Adrenal gland (tissue), 5 donors: ENCODE results near the gene AQP5.

Source experiments
- CTCF ChIP-seq, 6 experiments: fragments of 450-650 bp in 4 of 6; fragments of 200-600 bp in 2 of 6; sonication (generic) in 1 of 6; IDR thresholded peaks; 1 replicate in 5 of 6; 2 replicates in 1 of 6; pipeline versions ENCODE4 v1.5.1 to v1.8.0; 2016 to 2021; ENCODE audit warnings: antibody characterized with exemption in 6 of 6, mild to moderate bottlenecking in 2 of 6, moderate library complexity in 1 of 6
- POLR2A ChIP-seq, 2 donors: fragments of 450-650 bp; IDR thresholded peaks; one replicate each; pipeline ENCODE4 v1.6.1; 2017; ENCODE audit warnings: antibody characterized with exemption in 2 of 2, mild to moderate bottlenecking in 2 of 2, moderate library complexity in 1 of 2
- donor health status: DM: no; HTN: no; CAD: no.

GRCh38 chr12:49974677-49975317, 13.1 kb downstream of the AQP5 start:
- no peak for TF ChIP-seq CTCF (IDR thresholded peaks at IDR 0.05)
- no peak for TF ChIP-seq POLR2A (IDR thresholded peaks at IDR 0.05)
